GM21390 (cell line): ENCODE results near the gene PROM2.

Experiments used
- ATAC-seq: cut with Tn5 transposase; IDR thresholded peaks from one replicate; pipeline ENCODE4 v1.9.1; 2021; ENCODE audit not compliant: unreplicated experiment

The PROM2 gene

DNA sequence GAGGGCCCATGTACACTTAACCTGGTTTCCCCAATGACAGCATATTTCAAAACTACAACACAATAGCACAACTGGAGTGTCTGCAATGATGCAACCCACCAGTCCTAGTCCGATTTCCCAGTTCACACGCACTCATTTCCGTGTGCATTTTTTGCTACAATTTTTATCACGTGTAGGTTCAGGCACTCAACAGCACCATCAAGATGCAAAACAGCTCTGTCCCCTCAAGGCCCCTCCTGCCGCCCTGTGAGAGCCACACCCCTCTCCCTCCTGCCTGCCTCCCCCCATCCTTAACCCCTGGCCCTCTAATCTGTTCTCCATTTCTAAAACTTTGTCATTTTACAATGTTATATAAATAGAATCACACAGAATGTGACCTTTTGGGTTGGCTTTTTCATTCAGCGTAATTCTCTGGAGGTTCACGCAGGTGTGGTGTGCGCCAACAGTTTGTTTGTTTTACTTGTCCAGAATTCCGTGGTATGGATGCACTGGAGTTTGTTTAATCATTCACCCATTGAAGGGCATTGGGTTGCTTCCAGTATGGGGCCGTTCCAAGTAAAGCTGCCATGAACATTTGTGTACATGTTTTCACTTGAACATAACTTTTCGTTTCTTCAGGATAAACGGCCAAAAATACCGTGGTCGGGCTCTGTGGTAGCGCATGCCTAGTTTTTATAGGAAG lies 31.3 kb downstream of the PROM2 start:
- ATAC-seq = no peak

DNA sequence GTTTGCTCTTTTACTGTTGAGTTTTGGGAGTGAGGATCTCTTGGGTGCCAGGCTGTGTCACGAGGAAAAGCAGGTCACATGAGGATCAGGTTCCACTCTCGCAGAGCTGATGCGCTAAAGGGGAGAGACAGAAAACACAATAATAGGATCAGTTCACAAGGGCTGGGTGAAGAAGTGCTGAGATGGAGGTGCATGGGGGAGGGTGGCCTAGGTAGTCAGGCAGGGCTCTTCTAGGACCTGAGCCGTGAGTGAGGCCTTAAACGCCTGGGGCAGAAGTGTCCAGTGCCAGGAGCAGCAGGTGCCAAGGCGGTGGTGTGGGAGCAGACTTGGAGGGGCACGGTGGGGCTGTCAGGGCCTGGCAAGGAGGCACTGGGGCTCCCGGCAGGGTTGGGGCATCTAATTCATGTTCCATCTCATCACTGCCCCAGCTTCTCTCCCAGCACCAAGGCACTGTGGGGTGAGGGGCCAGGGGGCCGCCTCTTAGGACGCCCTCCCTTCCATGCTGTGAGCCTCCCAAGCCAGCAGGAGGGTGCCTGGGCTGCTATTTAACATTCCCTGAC lies 32.2 kb downstream of the PROM2 start:
- ATAC-seq = no peak

DNA sequence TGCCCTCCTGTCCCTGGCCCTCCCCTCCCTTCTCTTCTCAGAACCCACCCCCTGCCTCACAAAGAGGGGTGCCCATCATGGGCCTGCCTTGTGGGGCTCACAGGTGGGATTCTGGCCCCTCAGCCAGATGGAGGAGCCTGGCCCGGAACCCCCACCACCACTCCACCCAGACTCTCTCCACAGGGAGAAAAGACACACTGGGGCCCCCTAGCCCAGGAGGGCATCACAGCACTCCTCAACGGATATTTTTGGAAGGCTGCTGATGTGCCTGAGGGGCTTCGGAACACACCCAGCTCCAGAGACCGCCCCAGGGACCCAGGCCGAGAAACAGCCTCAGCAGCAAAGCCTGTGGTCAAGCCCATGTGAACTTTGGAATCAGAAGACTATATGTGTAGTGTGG lies 32.8 kb downstream of the PROM2 start:
- no peak for ATAC-seq

DNA sequence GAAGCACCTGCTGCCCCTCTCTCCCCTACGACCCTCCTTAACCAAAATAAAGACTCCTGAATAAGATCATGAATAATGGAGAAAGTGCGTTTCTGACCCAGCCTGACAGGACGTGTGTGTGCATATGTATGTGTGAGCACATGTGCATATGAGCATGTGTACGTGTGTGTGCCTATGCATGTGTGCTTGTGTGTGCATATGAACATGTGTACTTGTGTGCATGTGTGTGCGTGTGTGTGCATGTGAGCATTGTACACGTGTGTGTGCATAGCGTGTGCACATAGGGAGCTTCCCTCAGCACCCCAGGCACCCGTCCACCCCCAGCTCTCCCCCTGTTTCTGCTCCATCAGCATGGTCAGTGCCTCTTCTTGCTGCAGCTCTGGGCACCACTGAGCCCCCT lies 33.6 kb downstream of the PROM2 start:
- ATAC-seq = no peak

DNA sequence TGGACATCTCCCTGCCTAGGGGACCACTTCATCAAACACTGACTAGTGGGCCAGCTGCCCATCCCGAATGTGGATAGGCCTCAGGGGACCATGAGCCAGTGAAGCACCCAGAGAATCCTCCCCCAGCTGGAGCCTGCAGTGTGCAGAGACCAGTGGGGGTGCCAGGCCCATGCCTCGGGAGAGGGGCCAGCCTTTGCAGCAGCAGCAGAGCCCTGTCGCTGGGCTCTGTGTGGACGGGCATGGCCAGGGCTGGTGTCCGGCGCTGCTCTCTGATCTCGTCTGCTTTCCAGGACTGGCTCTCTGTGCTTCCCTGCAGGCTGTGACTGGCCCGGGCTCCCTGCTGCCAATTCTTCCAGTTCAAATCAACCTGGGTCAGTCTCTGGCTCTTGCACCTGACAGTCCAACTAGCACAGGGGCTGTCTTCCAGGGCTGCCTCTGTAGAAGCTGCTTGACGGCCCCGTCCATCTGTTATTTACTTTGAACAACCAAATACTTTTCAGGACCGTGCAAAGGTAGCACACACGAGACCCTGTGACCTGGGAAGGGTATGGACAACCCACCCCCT lies 34.3 kb downstream of the PROM2 start:
- no peak for ATAC-seq

DNA sequence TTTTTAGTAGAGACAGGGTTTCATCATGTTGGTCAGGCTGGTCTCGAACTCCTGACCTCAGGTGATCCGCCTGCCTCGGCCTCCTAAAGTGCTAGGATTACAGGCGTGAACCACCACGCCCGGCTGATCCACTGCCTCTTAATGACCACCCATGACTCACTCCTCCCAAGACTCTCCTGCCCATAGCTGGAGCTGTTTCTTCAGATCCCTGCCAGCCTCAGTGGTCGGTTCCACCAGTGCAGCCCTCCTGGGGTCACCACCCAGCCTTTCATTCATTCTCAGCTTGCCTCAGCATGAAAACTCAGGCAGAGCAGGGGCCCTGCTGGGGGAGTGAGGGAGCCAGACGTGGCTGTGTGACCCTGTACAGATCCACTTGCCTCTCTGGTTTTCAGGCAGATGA lies 35.4 kb downstream of the PROM2 start:
- no peak for ATAC-seq

DNA sequence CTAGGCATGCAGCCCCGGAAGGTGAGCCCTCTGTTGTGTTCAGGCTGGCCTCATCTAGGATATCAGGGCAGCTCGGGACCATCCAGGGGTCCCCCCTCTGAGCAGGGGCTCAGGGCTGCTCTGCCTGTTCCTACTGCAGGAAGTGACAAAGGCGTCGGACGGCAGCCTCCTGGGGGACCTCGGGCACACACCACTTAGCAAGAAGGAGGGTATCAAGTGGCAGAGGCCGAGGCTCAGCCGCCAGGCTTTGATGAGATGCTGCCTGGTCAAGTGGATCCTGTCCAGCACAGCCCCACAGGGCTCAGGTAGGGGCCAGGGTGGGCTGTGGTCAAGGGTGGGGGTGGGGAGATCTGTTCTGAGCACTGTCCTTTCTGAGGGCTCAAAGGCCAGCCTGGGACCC lies 36.0 kb downstream of the PROM2 start:
- ATAC-seq = no peak

DNA sequence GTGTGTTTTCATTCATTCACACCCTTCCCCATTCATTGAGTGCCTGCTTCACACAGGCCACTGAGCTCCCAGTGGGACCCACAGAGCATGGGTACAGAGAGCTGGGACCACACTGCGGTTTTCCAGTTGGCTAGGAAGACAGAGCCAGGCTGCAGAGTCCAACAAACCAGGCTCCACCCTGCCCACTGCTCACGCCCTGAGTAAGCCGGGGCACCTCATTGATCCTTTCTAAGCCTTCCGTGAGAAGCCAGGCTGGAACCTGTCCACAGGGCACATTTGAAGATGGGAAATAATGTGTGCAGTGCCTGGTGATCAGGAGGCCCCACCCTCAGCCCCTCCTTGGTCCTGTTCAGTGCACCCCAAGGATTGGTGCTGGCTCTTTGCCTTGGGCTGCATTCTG lies 36.4 kb downstream of the PROM2 start:
- no peak for ATAC-seq

DNA sequence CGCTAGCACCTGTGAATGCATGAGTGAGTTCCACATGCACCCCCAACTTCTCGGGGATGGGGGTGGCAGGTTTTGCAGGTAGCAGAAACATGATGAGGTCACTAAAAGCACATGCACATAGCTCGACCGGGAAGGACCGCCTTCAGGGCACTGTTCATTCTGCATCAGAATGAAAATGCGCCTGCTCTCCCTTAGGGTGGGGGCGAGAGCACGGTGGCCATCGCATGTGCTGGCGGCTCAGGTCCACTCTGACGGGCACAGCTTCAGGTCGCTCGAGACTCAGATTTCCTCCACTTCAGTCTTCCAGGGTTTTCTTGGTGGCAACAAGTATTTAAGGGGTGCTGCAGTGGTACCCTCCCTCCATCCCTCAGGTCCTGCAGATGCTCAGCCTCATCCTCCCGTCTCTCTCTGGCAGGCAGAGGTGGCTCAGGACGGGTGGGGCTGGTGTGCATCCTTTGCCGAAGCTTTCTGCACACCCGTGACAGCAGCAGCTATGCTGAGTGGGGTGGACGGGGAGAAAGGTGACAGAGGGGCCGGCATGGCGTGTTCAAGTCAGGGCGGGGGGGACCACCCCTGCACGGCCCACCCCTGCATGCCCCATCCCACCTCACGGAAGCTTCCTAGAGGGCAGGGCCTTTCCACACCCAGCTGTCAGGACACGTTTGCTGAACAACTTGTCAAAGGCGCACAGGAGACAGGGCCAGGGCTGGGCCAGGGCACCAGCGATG lies 37.7 kb downstream of the PROM2 start:
- ATAC-seq = no peak

DNA sequence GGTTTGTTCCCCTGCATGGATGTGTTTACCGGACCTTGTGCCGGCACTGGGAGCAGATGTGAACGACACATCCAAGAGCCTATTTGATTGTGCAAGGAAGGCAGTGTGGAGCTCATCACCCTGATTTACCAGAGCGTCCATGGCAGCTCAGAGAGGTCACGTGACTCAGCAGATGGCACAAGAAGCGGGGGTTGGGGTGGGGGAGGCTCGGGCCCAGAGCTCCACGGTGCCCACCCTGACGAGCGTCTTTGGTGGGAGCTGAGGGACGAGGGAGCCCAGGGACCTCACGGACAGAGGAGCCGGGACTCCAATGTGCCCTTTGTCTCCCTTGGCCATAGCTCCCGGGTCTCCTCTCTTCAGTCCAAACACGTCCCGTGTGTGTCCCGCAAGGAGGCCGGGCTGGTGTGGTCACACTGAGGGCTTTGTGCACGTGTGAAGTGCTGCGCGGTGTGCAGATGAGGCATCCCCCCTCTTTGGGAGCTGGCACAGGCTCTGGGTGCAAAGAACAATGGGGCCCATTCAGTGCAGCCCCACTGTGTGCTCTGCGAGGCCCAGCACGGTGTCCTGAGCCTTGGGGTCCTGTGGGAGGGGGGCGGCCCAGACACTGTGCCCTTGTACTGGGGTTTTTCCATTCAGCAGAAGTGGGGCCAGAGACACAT lies 38.4 kb downstream of the PROM2 start:
- ATAC-seq = no peak

DNA sequence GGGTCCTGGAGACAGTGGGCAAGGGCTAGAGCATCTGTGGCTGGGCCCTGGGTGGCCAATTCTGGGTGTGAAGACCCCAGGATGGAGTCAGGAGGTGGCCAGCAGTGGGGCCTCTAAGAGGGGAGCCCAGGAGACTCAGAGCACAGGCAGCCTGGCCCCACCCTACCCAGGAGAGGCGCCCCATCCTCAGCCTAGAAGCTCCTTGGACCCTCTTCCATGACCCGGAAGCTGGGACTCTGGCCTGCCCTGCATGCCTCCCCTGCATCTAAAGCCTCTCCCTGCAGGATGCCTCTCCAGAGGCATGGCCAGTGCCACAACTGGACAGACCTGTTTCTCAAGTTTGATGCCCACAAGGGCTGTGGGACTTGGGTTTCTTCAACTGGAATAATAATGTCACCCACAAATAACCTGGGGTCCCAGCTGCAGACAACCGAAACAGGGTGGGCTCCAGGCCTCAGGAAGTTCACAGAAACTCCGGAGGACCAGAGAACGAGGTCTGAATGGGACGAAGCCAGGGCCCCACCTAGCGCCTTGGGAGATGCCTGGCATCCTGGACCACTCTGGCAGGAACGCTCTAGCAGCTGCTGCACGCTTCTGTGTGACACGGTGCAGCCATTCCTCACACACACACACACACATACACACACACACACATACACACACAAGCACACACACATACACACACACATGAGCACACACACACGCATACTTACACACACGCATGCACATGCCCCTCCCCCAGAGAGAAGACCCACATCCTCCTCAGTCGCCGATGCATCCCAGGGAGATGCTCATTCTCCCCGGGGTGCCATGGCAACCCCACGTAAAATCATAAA lies 39.3 kb downstream of the PROM2 start:
- no peak for ATAC-seq

DNA sequence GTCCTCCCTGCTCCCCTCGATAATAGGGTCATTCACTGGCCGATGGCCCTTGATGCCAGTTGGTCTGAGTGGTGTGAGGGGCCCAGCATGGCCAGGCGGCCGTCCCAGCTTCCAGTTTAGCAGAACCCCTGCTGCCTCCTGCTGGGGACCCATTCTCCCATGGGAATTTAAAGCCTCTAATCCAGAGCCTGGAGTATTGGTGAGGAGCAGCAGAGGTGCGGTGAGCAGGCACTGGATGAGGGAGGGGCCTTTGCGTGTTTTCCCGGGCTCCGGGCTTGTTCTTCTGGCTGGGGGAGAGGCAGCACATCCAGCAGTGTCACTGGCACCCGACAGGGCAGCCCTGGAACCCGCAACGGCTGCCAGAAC lies 40.3 kb downstream of the PROM2 start:
- ATAC-seq = no peak

DNA sequence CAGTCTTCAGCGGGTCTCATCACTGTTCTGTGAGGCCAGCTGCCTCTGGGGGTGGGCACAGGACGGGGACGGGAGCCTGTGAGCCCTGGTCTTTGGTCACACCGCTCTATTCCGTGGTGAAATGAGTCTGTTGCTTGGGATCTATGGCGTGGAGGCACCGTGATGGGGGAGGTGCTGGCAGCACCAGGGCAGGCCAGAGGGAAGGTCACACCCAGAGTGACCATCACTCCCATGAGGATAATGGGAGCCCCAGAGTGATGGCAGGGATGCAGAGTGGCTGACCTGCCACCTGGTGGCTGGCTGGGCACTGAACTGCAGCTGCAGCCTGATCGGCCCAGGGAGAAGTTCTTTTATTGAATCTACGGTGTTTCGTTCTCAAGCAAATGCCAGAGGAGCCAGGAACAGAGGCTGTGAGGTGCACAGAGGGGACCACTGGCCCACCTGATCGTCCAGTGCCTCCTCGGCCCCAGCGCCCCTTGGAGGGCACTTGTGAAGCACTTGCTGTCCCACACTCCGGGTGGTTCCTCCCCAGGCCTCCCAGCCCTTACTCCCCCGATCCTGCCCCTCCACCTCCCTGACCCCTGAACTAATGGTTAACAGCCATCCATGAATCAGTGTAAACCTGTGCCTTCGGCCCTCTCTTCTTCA lies 40.8 kb downstream of the PROM2 start:
- no peak for ATAC-seq

DNA sequence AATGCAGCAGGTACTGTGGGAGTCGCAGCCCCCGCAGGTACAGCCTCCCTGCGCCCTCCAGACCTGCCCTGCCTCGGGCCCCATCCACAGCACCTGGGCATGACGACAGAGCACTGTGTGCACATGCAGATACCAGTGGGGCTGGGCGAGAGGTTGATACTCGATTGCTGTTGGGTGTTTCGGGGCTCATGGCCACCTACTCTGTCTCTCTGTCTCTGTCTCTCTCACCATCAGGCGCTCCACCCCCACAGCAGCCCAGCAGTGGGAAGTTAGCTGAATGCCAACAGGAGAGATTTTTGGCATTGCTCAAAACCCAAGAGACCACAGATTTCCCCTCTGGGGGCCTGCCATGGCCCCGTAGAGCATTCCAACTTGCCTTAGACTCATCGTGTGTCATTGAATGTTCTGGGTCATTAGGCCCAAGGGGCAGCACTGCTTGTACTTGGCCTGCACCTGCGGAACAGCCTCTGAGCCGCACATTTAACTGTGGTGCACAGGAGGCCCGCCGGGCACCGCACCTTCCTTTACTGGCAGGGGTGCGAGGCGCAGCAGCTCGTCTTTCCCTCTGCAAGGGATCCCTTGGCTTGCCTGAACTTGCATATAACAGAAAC lies 41.7 kb downstream of the PROM2 start:
- ATAC-seq = no peak

DNA sequence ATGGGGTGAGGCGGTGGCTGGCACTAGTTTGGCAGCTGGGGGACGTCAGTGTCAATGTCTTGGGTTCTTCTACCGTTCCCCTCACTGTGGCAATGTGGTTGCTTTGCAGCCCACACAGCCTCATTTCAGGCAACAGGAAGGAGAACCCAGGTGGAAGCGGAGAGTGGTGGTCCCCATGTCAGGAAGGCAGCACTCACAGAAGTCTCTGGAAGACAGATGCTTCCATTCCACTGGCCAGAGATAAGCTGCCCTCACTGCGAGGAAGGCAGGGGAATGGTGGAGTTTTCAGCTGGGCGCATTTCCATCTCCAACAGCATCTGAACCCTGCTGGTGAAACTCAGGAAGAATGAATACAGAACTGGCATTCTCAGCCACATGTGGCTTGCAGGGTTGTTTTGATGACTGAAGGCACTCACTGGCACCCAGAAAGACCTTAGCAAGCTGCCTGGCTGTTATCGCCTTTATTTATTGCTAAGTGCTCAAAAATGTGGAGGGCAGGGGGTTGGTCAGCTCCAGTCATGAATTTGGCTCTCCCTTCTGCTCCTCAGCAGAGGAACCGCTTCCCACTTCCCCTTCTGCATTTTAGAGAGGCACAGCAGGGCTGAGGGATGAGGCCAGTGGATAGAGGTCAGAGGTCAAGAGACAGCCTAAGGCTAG lies 42.3 kb downstream of the PROM2 start:
- ATAC-seq = no peak

DNA sequence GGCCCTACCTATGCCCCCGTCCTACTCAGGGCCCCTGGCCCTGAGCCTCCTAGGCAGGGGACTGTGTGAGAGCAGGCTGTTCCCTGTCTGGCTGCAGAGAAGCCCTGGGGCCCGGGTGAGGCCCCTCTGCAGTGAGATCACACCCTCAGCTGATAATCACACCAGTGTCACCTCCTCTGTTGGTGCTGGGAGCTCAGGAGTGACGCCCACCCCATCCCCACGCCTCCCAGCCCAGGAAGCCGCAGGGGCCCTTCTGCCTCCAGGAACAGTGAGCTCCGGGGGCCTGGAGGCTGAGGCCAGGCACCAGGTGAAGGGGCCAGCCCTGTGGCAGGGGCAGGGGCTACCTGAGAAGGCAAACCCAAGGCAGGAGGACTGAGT lies 42.9 kb downstream of the PROM2 start:
- ATAC-seq = no peak

DNA sequence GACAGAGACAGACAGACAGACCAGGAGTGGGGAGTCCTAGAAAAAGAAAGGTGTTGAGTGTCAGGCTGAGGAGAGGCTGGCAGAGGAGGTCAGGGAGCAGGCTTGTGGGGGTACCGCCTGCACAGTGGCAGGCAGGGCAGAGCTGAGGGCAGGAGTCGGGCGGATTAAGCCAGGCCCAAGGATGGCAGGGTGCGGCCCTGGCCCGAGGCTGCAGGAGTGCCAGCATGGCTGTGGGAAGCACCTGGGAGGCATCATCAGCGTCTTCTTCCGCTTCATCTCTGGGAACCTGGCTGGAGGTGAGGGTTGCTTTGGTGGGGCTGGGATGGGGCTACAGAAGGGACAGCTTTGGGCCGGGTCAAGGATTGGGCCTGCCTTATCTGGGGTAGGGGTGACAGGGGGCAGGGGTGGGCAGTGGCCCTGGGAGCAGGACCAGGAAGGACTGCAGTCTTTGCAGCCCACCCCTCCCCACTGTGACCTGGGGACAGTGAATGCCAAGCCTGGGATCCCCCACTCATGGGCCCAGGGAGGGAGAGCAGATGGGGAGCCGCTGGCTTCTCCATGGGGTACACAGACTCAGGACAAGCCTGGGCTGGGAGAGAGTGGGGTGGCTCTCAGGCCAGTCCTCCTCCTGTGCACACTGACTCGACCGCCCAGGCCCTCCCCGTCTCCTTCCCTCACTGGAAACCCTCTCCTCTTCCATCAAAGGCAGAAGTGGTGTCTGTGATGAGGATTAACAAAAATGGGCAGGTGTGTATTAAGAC lies 43.6 kb downstream of the PROM2 start:
- ATAC-seq = no peak

DNA sequence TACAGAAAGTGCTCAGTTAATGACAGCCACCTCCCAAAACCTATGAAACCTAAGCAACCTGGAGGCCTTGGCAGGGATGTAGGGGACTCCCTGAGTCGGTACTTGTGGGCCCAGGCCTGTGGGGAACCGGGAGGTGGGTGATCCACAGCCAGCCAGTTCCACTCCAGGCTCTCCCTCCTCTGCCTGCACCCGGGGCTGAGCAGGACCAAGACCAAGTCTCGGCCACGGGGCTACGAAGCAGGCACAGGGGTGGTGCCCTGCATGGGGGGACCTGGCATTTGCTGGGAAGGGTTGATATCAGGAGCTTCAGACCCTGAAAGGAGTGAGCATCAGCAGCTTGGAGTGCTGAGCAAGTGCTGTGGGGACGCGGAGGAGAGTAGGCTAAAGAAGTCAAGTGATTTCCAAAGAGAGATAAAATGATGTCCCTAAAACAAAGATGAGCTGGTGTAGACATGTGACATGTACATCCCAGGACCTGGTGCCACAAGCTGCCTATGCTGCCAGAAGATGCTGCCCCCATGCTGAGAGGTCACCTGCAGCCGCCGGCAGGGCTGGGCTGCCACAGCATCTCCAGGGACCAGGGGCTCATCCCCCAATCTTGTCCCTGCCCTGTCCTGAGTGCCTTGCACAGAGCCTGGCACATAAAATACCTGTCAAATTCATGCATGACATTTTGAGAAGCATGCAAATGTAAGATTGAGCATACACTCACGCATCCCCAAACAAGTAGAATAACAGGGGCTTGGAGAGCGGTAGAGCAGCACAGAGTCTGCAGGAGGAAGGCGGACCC lies 44.4 kb downstream of the PROM2 start:
- no peak for ATAC-seq
